ENCODE measurements around the gene KRT6B.

DNA sequence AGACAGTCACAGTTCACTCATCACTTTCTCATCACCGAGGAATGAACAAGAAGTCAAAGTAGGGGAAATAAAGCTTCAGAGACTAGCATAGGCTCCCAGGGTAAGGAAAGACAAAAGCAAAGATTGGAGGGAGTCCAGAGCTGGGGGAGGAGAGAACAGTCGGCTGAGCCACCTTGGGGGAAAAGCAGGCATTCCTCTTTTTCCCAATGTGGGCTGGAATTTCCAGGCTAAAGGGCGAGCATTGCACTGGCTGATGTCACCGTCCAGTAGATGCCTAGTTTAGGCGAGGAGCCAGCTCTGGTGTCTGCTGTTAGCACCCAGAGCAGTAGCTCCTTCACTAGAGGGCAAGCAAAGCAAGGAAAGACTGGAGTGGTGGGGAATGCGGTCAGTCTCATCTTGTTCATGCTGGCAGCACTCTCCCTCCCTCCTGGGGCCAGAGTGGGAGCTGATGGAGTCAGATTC is 9.3 kb downstream of the KRT6B start:
- TF ChIP-seq, protein P1, sequence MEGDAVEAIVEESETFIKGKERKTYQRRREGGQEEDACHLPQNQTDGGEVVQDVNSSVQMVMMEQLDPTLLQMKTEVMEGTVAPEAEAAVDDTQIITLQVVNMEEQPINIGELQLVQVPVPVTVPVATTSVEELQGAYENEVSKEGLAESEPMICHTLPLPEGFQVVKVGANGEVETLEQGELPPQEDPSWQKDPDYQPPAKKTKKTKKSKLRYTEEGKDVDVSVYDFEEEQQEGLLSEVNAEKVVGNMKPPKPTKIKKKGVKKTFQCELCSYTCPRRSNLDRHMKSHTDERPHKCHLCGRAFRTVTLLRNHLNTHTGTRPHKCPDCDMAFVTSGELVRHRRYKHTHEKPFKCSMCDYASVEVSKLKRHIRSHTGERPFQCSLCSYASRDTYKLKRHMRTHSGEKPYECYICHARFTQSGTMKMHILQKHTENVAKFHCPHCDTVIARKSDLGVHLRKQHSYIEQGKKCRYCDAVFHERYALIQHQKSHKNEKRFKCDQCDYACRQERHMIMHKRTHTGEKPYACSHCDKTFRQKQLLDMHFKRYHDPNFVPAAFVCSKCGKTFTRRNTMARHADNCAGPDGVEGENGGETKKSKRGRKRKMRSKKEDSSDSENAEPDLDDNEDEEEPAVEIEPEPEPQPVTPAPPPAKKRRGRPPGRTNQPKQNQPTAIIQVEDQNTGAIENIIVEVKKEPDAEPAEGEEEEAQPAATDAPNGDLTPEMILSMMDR (IDR thresholded peaks at IDR 0.05; ENCODE audit: insufficient read depth, low read length) = no peak
- TF ChIP-seq POLR2AphosphoS5 (IDR thresholded peaks at IDR 0.05; ENCODE audit: low read depth) = no peak
- TF ChIP-seq, protein P2, sequence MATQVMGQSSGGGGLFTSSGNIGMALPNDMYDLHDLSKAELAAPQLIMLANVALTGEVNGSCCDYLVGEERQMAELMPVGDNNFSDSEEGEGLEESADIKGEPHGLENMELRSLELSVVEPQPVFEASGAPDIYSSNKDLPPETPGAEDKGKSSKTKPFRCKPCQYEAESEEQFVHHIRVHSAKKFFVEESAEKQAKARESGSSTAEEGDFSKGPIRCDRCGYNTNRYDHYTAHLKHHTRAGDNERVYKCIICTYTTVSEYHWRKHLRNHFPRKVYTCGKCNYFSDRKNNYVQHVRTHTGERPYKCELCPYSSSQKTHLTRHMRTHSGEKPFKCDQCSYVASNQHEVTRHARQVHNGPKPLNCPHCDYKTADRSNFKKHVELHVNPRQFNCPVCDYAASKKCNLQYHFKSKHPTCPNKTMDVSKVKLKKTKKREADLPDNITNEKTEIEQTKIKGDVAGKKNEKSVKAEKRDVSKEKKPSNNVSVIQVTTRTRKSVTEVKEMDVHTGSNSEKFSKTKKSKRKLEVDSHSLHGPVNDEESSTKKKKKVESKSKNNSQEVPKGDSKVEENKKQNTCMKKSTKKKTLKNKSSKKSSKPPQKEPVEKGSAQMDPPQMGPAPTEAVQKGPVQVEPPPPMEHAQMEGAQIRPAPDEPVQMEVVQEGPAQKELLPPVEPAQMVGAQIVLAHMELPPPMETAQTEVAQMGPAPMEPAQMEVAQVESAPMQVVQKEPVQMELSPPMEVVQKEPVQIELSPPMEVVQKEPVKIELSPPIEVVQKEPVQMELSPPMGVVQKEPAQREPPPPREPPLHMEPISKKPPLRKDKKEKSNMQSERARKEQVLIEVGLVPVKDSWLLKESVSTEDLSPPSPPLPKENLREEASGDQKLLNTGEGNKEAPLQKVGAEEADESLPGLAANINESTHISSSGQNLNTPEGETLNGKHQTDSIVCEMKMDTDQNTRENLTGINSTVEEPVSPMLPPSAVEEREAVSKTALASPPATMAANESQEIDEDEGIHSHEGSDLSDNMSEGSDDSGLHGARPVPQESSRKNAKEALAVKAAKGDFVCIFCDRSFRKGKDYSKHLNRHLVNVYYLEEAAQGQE (IDR thresholded peaks at IDR 0.05; ENCODE audit: insufficient replicate concordance, low read depth) = no peak
- TF ChIP-seq GABPA (IDR thresholded peaks at IDR 0.05; ENCODE audit: low read depth) = no peak

Data from HL-60 (cell line).